ENCODE measurements around the gene C12orf57.

The C12orf57 gene

GRCh38 chr12:6919588-6919987 is 24.2 kb upstream of the C12orf57 start:
- no peak for DNase-seq

DNA sequence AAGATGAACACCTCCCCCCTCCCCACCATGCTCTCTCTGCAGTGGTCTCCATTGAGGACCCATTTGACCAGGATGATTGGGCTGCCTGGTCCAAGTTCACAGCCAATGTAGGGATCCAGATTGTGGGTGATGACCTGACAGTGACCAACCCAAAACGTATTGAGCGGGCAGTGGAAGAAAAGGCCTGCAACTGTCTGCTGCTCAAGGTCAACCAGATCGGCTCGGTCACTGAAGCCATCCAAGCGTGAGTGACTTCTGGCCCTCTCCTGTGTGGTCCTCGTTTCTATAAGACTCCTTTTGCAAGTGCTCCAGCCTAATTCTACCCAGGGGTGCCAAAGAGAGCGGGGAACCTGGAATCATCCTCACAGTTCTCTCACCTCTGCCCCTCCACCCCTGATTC is 22.3 kb upstream of the C12orf57 start:
- no peak for DNase-seq

DNA sequence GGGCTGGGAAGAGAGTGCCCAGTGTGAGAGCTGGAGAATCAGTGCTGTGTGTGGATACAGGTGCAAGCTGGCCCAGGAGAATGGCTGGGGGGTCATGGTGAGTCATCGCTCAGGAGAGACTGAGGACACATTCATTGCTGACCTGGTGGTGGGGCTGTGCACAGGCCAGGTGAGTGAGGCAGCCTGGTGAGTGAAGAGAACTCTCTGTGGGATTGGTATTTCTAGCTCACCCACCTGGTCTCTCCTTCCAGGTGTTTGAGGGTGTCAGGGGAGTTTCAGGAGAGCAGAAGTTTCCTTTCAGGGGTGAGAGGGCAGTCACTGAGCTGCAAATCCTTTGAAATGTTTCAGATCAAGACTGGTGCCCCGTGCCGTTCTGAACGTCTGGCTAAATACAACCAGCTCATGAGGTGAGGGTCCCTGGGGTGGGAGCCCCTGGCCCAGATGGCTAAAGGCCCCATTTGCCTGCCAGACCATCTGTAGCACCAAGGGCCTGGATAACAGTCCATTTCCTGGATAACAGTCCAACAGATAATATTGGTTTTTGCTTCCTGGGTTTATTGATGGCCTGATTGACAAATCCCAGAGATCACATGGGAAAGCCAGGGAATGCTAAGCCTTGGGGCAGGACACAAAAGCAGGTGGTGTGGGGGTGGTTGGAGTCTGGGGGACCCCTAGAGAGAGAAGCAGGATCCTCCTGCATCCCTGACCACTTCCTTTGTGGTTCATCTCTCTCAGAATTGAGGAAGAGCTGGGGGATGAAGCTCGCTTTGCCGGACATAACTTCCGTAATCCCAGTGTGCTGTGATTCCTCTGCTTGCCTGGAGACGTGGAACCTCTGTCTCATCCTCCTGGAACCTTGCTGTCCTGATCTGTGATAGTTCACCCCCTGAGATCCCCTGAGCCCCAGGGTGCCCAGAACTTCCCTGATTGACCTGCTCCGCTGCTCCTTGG is 21.6 kb upstream of the C12orf57 start:
- DNase-seq = no peak

DNA sequence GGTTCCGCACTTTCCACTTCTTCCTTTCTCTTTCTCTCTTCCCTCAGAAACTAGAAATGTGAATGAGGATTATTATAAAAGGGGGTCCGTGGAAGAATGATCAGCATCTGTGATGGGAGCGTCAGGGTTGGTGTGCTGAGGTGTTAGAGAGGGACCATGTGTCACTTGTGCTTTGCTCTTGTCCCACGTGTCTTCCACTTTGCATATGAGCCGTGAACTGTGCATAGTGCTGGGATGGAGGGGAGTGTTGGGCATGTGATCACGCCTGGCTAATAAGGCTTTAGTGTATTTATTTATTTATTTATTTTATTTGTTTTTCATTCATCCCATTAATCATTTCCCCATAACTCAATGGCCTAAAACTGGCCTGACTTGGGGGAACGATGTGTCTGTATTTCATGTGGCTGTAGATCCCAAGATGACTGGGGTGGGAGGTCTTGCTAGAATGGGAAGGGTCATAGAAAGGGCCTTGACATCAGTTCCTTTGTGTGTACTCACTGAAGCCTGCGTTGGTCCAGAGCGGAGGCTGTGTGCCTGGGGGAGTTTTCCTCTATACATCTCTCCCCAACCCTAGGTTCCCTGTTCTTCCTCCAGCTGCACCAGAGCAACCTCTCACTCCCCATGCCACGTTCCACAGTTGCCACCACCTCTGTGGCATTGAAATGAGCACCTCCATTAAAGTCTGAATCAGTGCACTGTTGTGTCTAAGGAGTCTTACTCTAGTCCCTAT is 20.7 kb upstream of the C12orf57 start:
- DNase-seq = no peak

GRCh38 chr12:6923851-6924250 is 20.0 kb upstream of the C12orf57 start:
- no peak for DNase-seq

GRCh38 chr12:6925239-6925539 is 18.6 kb upstream of the C12orf57 start:
- no peak for DNase-seq

GRCh38 chr12:6925540-6926279 is 18.1 kb upstream of the C12orf57 start:
- DNase-seq = no peak

DNA sequence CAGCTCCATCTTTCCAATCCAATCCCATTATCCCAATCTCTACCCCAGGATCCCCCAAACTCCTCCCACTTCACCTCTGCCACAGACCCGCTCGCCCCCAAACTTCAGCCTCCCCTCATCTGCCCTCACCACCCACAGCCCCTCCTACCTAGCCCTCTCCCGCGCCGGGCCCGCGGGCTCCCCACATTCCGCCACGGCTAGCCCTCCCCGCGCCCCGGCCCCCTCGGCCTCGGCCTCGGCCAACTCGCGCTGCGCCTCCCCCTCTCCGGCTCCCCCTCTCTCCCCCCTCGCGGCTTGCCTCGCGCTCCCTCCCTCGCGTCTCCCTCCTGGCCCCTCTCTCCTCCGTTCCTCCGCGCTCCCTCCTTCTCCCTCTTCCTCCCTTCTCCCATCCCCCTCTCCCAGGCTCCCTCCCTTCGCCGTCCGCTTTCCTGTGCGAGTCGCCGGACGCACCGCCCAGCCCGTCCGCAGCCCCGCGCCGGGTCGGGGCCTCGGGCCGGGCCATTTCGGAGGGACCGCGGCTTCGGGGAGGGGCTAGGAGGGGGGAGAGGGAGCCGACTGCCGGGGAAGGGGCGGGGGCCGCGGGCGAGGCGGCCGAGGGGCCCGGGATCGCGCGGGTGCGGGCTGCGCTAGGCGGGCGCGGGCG is 16.3 kb upstream of the C12orf57 start, which contains the start of gene ATN1:
Gene ATN1, plus strand, starts transcription at position 581 of the 643 bp plus-strand sequence. CDS start 6,043 bp downstream, outside the sequence.
- peak; percentile 40 to 43 for DNase-seq

DNA sequence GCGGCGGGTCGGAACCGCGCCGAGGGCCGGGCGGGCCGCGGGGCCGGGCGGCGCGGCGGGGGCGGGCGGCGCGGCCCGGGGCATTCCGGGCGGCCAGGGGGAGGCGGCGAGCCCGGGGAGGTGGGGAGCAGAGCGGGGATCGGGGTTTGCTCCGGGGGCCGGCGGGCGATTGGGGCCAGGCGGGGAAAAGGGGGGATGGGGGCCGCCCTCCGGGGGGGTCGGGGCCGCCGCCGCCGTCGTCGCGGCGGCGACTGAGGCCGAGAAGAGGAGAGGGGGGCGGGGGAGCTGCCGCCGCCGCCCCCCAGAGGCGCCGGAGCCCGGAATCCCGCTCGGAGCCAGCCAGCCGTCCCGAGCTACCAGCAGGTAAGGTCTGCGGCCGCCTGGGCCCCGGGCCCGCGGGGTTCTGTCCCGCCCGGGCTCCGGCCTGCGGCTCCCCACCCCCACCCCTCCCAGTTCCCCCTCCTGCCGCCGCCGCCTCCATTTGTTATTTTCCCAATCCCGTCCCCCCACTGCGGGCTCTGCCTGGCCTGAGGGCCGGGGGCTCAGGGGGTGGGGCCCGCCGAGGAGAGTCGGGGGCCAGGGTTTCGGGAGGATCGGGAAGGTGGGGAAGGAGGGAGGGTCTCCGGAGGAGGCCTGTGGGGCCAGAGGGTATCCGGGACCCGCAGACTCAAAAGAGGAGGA is 15.7 kb upstream of the C12orf57 start:
- no peak for DNase-seq

DNA sequence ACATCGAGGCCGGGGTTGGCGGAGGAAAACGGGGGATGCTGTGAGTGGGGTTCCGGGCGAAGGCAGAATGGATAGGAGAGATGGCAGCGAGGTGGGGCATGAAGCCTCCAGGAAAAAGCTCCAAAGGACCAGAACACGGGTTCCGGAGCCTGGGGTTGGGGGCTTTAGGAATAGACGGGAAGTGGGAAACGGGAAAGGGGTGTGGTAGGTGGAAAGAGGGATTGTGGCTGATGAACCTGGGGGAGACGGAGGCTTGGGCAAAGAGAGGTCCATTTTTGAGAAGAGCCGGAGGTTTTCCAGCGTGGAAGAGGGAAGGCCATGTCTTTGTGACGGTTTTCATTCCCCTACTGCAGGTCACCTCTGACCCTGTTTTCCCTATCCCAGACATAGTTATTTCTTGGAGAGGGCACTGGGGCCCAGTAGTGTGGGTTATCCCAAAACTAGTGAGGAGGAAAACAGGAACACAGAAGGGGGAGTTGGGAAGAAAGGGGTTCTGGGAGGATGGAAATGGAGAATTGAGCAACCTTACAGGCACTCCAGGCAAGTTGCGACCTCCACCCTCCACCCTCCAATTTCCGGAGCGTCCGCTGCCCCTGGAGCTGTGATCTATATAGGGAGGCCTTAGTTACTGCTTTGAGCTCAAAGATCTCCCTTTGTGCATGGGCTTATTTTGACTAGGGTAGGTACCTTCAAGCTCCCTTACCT is 15.0 kb upstream of the C12orf57 start:
- DNase-seq = no peak

GRCh38 chr12:6929466-6930452 is 14.1 kb upstream of the C12orf57 start:
- no peak for DNase-seq

DNA sequence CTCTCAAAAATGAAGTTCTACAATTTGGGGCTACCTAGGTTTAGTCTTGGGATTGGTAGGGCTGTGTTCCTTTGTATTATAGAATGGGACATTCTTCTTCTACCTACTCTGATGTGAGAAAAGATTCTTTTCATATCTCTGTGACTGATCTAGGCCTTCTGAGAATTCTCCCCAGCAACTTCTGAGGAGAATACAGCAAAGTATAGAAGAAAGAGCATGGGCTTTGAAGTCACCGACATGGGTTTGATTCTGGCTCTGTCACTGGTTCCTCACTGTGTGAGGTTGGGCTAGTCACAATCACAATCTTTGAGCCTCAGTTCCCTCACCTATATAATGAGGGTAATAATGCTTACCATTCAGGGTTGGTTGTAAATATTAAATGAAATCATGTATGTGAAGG is 11.1 kb upstream of the C12orf57 start:
- DNase-seq = no peak

- DNase-seq = no peak
These were observed 9.7 kb upstream of the C12orf57 start for GRCh38 chr12:6934110-6934509.

DNA sequence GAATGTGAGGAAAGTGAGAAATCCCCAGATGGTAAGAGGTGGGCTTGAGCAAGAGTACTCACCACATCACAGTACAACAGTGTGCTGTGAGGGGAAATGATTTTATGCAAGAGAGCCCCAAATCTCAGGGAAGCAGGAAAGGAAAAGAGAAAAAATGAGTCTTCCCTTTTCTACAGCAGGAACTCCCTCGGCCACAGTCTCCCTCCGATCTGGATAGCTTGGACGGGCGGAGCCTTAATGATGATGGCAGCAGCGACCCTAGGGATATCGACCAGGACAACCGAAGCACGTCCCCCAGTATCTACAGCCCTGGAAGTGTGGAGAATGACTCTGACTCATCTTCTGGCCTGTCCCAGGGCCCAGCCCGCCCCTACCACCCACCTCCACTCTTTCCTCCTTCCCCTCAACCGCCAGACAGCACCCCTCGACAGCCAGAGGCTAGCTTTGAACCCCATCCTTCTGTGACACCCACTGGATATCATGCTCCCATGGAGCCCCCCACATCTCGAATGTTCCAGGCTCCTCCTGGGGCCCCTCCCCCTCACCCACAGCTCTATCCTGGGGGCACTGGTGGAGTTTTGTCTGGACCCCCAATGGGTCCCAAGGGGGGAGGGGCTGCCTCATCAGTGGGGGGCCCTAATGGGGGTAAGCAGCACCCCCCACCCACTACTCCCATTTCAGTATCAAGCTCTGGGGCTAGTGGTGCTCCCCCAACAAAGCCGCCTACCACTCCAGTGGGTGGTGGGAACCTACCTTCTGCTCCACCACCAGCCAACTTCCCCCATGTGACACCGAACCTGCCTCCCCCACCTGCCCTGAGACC is 8.2 kb upstream of the C12orf57 start:
- no peak for DNase-seq

DNA sequence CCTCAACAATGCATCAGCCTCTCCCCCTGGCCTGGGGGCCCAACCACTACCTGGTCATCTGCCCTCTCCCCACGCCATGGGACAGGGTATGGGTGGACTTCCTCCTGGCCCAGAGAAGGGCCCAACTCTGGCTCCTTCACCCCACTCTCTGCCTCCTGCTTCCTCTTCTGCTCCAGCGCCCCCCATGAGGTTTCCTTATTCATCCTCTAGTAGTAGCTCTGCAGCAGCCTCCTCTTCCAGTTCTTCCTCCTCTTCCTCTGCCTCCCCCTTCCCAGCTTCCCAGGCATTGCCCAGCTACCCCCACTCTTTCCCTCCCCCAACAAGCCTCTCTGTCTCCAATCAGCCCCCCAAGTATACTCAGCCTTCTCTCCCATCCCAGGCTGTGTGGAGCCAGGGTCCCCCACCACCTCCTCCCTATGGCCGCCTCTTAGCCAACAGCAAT is 7.6 kb upstream of the C12orf57 start:
- DNase-seq = no peak

GRCh38 chr12:6936636-6937480 is 7.0 kb upstream of the C12orf57 start:
- peak; percentile 65 to 72 for DNase-seq

DNA sequence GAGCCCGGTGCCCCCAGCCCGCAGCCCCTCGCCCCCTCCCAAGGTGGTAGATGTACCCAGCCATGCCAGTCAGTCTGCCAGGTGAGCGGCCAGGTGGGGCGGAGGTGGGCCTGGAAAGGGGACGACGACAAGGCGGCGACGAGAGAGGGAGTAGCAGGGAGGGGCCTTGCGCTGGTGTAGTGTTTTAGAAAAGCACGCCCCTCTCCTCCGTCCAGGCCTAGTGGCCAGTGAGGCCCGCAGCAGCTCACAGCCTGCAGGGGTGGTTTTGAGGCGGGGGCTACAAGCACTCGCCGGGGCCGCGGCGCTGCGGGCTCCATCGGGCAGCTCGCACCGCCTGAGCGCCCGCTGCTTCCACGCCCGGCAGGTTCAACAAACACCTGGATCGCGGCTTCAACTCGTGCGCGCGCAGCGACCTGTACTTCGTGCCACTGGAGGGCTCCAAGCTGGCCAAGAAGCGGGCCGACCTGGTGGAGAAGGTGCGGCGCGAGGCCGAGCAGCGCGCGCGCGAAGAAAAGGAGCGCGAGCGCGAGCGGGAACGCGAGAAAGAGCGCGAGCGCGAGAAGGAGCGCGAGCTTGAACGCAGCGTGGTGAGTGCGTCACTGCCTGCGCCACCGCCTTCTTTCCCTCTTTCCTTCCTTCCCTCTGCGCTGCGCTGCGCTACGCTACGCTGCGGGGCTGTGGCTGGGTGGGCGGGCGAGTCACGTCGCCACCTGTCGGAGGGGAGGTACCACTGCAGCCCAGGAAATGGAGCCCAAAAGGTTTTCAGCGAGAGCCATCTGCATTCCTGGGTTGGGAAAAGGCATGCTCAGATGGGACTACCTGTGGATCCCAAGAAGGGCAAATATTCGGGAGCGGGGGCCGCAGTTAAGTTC is 6.1 kb upstream of the C12orf57 start:
- peak; percentile 91 to 92 for DNase-seq
